ENCODE data around the gene TMEM170B.

TMEM170B gene

GRCh38 chr6:11537229-11538051 lies at the start of gene TMEM170B:
Gene TMEM170B, plus strand, starts transcription at chr6:11537749. Its CDS starts 529 bp downstream, at chr6:11538278.
- DNase-seq (ENCODE audit: low spot score), result peak; percentile 96

DNA sequence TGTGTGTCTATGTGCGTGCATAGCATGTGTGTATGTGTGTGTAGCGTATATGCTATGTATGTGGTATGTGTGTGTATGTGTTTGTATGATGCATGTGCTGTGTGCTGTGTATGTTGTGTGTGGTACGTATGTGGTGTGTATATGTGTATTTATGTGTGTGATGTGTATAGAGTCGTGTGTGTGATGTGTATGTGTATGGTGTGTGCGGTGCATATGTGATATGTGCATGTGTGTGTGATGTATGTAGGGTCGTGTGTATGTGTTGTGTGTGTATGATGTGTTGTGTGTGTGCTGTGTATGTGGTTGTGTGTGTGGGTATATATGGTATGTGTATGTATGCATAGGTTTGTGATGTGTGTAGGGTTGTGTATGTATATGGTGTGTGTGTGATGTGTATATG lies 46.6 kb upstream of the TMEM170B start:
- no peak for DNase-seq (ENCODE audit: low spot score)

DNA sequence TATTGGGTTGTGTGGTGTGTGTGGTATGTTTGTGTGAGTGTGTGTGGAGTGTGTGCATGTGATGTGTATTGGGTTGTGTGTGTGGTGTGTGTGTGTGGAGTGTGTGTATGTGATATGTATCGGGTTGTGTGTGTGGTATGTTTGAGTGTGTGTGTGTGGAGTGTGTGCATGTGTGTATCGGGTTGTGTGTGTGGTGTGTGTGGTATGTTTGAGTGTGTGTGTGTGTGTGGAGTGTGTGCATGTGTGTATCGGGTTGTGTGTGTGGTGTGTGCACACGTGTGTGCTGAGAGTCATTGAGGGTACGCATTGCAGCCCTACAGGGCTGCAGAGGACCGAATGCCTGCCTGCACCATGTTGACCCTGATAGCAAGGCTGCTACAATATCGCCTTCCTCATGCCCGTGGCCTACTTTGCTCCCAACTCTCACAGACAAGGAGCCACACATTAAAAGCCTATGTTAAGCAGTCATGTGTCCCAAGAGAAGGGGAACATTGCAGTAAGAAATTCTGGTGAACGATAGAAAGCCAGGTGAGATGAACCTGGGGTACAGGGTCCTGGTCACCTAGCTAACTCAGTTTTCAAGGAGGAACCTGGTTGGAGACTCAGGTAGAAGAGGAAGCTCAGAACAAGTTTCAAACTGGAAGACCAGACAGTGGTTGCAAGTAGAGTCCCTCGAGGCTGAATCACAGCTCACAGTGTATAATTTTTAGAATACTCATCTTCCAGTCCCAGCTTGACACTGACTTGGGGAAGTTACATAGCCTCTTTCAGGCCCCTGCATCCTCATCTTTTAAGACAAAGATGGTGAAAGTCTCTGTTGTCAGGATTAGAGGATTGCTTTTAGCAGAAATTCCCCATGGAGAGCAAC lies 45.7 kb upstream of the TMEM170B start:
- DNase-seq (ENCODE audit: low spot score), result no peak

DNA sequence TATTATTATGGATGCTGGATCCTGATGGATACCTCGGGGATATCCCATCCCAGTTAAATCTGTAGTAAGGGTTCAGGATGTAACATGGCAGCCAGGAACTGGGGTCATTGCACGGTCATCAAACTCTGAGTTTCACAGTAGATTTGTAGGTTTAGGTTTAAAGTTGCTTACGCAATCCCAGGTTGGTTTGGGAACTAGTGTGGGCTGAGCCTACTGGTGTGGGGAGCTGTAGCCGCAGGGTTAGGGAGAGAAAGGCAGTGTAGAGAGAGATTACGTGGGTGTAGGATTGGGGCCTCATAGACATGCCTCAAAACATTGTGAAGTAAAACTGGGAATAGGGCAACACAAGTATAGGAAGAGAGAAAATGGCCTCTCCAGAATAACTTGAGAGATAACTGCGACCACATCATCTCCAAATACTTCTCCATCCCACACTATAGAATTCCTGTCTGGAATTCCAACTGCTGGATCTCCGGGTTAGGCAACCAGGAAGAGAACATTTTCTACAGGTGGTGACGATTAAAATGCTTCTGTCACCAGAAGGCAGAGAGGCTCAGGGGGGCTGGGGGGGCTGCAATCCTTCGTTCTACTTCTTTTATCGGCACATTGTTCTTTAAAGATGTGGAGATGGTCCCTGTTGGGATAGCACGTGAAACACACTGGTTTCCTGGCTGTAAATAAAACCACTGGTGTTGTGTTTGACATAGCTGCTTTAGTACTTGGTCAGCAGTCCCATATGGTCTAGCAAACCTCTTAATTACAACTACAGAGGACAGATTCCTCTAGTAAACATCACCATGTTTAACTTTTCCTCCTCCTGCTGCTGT lies 44.9 kb upstream of the TMEM170B start:
- no peak for DNase-seq (ENCODE audit: low spot score)

DNA sequence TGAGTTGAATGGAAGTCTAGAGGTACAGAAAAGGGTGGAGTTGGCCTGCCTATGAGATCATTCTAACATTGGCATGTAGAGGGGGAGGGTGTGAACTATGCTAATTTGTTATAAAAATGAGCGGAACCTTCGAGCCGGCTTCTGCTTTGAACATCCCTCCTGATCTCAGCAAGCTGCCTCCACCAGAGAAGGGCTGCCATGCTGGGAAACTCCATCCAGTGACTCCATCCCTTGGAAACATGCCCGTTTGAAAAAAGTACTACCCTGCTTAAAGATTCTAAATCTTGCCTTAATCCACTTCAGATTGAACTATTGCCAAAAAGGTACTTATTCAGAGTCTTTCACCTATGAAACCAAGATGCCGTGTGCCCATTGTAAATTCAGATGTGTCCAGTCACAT lies 43.6 kb upstream of the TMEM170B start:
- DNase-seq (ENCODE audit: low spot score), result no peak

- peak; percentile 58 for DNase-seq (ENCODE audit: low spot score)
These were observed 42.6 kb upstream of the TMEM170B start for GRCh38 chr6:11494786-11495564.

GRCh38 chr6:11495565-11496145 lies 41.9 kb upstream of the TMEM170B start:
- DNase-seq (ENCODE audit: low spot score), result peak; percentile 52

- DNase-seq (ENCODE audit: low spot score), result peak; percentile 93
These were observed 41.1 kb upstream of the TMEM170B start for GRCh38 chr6:11496152-11497060.

DNA sequence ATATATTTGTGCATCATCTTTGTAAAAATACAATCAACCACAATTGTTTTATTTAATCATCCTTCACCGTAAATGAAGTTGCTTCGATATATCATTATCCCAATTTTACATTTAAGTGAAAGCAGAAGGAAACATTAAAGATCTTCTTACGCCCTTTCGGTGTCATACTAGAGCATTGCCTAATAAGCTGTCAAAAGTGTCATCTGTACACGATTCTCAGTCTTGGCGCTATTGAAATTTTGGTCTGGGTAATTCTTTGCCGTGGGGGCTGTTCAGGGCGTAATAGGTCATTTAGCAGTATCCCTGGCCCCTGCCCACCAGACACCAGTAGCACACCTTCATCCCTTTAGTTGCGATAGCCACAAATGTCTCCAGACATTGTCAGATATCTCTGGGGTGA lies 40.4 kb upstream of the TMEM170B start:
- DNase-seq (ENCODE audit: low spot score), result no peak

GRCh38 chr6:11497881-11498280 lies 39.7 kb upstream of the TMEM170B start:
- no peak for DNase-seq (ENCODE audit: low spot score)

DNA sequence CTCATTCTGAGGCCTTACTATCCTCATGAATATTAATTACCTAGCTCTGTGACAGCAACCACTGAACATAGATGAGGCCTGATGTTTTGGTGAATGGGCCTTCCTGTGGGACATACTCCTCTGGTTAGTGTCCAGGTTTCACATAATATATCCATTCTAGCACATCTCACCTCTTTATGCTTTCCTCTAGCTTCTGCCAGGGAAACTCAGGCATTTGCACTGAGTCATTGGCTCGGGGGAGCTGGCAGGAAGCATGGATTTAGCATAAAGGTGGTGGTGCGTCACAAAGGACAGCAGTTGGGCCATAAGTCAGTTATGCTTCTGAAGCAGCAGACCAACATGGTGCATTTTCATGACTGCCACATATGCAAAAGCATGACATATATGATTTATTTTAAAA lies 37.5 kb upstream of the TMEM170B start:
- no peak for DNase-seq (ENCODE audit: low spot score)

DNA sequence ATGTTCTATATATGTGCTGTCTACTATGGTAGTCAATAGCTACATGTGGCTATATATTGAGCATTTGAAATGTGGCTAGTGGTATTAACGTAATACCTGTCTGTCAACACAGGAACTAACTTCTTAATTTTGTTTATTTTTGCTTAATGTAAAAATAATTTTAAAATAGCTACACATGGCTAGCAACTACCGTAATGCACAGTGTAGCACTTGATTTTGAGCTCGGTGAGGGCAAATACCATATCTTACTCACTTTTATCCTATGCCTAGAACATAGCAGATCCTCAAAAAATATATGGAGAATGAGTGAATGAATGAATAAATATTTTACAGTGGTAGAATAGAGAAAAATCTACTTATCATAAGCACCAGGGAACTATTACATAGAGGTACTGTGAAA lies 28.1 kb upstream of the TMEM170B start:
- DNase-seq (ENCODE audit: low spot score), result no peak

DNA sequence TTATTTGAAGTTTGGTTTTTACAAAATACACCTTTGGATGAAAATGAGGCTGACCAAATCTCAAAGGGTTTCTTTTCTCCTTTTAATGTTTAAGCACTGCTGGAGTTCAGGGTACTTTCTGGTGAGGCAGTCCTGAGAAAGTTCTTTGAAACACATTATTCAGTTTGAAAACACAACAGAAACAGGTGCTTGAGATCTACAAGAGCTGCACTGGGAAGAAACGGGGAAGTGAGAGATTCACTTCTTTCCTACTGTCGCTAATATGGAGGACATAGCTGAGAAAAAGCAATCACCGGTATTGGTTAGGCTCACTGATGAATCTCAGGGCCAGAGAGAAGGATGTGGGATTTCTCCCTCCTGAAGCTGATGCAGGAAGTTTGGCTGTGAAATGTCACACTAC lies 22.9 kb upstream of the TMEM170B start:
- no peak for DNase-seq (ENCODE audit: low spot score)

DNA sequence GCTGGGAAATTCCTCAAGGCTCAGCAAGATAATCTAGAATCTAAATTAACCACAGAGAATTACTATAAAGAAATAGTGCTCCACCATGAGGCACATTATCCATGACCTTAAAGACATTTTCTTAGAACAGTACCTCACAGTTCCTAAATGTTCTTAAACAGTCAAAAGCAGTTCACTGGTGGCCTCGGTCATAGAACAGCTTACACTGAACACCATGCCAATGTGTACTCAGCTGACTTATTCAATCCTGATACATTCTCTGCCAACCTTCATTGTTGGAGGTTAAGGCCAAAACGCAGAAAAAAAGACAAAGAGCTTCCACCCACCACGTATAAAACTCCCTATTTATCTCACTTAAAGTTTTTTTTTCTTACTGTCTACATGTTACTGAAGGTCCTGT lies 21.8 kb upstream of the TMEM170B start:
- no peak for DNase-seq (ENCODE audit: low spot score)

DNA sequence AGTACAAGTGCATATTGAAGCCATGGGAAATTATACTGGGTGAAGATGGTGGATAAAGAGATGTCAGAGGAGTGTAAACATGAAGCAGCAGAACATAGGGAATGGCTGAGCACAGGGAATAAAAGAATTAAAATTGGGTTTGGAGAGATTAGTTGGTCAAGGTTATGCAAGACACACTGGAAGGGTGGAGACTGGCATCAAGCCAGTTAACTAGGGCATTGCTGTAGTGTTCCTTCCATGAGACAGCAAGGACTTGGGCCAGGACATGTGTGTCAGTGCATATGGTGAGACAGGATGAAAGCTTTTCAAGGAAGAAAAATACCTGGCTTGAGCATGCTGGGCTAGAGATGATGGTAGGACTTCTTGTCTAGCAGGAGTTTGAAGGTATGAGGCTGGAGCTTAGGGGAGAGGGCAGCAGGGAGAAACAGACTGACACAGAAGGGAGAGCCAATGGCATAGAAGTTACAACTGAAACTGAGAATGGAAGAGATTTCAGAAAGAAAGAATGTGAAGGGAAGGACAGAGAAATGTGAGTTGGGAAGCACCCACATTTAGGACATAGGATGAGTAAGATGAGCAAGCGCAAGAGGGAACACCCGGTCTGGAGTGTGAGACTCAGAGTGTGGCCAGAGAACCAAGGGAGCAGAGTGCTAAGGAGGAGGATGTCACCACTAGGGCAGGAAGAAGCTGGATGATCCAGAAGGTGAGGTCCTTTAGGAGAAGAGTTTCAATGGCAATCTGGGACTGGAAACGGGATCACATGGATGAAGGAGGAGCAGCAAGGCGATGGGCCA lies 14.5 kb upstream of the TMEM170B start:
- no peak for DNase-seq (ENCODE audit: low spot score)

DNA sequence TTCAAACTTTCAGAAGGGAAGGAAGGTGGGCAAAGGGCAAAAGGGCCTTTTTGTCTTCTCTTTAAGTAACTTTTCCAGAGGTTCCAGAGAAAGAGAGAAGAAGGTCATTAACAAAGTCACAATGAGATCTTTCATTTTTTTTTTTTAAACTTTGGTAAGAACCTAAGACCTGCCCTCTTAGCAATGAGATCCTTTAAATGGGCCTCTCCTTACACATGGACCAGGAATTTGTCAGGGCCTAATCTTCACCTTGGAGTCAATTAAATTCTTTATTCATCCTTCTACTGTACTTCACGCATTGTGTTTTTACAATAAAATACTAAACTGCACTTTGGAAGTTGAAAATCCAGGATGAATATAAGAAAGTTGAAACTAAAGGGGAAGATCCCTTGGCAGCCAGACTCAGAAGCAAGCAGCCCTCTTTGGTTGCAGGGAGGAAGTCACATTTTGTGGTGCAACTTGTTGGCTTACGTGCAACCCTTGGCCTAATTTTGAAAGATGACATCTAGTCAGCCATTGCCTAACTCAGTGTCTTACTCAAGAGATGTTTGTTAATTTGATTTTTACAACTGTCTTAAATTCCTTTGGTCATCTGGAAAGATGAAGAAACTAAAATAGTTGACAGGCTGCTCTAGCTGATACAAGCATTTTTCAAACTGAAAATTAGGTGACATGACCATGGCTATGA lies 11.9 kb upstream of the TMEM170B start:
- no peak for DNase-seq (ENCODE audit: low spot score)

GRCh38 chr6:11526156-11526505 lies 11.4 kb upstream of the TMEM170B start:
- no peak for DNase-seq (ENCODE audit: low spot score)

DNA sequence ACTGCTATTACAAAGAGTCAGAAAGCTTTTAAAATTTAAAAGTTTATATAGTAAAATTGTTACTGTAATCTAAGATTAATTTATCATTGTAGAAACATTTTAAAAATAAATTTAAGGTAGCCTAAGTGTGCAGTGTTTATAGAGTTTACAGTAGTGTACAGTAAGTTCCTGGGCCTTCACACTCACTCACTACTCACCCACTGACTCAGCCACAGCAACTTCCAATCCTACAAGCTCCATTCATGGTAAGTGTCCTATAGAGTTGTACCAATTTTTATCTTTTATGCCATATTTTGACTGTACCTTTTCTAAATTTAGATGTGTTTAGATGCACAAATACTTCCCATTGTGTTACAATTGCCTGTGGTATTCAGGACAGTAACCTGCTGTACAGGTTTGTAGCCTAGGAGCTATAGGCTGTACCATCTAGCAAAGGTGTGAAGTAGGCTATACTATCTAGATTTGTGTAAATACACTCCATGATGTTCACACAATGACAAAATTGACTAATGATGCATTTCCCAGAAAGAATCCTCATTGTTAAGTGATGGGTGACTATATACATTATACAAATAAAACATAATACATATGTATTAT lies 10.2 kb upstream of the TMEM170B start:
- DNase-seq (ENCODE audit: low spot score), result no peak
